Neural progenitor cell (in vitro differentiated cells): ENCODE results near the gene IGFBP1.

Experiments used
- EZH2phosphoT487 ChIP-seq: fragments of 200-600 bp; sonication (generic); IDR thresholded peaks from 2 replicates; pipeline ENCODE4 v1.6.1; 2017; ENCODE audit warnings: antibody characterized with exemption
- TF ChIP-seq, protein P1 (sequence below): fragments of 200-600 bp; sonication (generic); IDR thresholded peaks from 2 replicates; pipeline ENCODE4 v1.5.1; 2017; ENCODE audit warnings: antibody characterized with exemption, mild to moderate bottlenecking

DNA sequence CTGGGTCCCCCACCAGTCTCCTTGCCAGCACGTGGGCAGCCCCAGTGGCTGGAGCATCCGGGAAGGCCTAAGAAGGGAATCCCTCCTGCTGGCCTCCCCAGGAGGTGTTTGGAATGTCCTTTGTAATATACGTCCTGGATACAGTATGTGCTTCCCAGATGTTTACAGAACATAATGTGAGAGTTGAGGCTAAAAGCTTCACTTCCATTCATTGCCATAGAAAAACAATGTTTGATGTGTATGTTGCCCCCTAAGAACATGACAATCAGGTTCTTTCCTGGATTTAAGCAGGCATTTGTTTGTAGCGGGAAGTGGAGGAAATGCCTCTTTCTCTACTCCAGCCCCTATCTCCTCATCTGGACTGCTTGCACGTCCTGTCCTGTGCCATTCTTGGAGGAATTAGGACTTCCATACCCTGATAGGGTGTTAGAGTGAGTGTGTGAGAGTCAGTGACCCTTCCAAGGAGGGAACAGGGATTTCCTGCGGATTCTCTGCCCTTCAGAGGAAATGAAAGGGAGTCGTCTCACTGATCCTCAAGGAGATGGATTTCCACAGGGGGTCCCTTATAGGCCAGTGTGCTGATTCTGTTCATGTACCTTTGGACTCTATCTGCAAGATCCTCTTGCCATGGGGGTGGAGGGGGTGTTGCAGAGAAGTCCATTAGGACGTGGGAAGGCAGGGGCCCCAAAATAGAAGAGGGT lies 1.2 kb downstream of the IGFBP1 start:
- no peak for TF ChIP-seq EZH2phosphoT487
- TF ChIP-seq, protein P1, sequence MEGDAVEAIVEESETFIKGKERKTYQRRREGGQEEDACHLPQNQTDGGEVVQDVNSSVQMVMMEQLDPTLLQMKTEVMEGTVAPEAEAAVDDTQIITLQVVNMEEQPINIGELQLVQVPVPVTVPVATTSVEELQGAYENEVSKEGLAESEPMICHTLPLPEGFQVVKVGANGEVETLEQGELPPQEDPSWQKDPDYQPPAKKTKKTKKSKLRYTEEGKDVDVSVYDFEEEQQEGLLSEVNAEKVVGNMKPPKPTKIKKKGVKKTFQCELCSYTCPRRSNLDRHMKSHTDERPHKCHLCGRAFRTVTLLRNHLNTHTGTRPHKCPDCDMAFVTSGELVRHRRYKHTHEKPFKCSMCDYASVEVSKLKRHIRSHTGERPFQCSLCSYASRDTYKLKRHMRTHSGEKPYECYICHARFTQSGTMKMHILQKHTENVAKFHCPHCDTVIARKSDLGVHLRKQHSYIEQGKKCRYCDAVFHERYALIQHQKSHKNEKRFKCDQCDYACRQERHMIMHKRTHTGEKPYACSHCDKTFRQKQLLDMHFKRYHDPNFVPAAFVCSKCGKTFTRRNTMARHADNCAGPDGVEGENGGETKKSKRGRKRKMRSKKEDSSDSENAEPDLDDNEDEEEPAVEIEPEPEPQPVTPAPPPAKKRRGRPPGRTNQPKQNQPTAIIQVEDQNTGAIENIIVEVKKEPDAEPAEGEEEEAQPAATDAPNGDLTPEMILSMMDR, result no peak
